Fibroblast of gingiva (primary cell): ENCODE results near the gene DPP4.
A peak's percentile ranks its signal among the peaks of the same experiment; 100 is the strongest.

Experiments used
- DNase-seq: peaks from one replicate; pipeline ENCODE4 v3.0.0-alpha.2; 2011; ENCODE audit warnings: low read depth

DPP4 gene

DNA sequence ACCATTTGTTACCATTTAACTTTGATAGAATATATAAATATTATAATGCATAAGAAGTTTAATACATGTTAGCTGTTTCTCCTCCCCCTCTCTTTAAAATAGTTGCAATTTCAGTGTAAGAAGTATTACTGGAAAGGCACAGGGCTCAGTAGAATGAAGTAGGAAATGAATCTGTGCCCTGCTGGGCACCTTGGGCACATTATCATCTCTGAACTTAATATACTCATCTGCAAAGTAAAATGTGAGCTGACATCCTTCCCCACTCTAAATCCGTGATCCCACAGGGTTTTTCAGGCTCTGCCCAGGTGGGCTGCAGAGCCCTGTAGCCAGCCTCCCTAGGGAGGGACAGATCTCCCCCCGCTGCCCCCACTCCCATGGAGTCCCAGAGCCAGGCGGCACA, 56.8 kb downstream of the DPP4 start:
- no peak for DNase-seq

- DNase-seq = no peak
These were observed 57.9 kb downstream of the DPP4 start for GRCh38 chr2:162016080-162016479.

GRCh38 chr2:162014751-162015150, 59.3 kb downstream of the DPP4 start:
- DNase-seq = peak; percentile 60

DNA sequence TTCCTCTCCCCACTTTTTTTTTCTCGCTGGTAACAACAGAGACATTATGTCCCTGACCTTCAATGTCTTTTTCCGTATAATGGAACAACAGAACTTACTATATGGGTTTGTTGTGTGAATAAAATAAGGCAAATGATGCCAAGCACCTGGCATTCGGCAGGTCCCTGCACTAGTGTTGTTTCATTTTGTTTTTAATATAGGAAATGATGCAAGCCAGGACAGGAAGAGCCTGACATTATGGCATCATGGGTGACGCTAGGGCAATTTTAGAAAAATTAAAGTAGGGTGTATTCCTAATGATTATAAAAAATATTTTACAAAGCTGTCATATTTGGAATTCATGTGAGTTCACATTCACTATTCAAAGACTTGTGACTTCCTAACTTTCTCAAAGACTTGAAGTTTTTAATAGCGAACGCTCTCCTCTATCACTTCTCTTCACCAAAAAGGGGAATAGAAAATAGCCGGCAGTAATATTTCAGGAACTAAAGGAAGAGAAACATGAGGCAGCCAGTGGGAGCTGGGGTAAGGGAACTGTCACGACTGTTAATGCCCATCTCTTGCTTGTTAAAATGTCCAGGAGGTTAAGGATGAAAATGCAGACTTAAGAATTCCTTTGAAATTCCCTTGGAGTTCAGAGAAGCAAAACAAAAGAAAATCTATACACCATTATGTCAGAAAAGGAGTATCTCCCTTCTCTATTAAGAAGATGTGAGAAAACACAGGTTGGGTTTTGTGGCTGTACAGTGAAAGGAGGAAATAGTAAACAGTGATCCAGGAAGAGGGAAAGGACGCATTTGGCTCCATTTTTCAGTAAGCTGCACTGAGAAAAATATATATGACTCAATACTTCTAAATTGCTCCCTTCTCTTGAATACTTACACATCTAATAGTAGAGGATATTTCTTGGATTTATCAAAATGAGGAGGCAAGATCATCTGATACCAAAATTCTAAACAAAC, 60.2 kb downstream of the DPP4 start:
- DNase-seq = no peak

- no peak for DNase-seq
These were observed 61.4 kb downstream of the DPP4 start for GRCh38 chr2:162012565-162013058.

DNA sequence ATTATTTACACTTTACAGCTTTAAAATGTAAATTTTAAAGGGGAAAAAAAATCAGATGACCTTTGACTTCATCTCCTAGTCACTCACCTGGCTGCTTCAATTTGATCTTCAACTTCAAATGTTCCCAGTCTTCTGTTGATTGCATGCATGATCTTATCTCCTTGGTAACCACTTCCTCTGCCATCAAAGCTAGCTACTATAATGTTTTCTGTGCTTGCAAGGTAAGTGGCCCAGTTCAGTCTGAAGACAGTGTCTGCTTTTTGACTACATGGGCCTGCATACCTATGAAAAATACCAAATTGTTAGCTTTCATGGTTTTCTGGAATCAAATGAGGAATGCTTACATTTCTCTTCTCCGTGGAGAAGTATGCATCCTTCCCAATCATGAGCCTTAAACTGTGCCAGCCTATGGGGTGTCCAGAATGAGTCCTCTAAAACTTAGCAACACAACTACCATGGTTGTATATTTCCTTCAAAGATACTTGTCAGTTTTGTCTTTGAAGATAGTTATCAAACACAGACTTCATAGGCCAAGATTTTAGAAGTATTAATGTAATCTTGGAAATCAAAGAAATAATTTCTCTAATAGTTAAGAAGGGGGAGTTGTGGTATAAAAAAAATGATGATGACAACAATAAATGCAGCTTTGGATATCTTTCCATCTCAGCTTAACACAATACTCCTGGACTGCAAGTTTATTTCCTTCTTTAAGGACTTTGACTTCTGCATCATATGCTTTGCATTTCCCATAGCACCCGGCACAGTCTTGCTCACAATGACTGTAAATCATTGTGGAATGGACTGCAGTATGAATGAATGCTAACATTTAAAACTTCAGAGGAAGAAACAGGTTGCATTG, 62.1 kb downstream of the DPP4 start:
- no peak for DNase-seq

DNA sequence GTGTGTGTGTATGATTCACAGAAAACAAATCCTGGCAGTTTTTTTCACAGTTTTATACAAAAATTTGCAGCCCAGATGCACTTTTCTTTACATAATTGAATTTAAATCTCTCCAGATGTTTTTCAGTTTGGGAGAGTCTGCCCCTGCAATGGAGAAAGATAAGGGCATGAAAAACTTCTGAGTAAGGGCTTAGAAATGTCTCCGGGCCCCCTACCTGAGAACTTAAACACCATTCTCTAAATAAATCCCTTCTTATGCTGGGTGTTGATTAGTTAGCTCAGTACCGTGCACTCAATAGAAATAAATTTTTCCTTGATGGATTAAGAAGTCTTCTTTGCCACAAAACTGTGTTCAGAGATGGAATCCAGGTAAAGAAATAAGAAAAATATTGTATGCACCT, 64.5 kb downstream of the DPP4 start:
- DNase-seq = no peak

DNA sequence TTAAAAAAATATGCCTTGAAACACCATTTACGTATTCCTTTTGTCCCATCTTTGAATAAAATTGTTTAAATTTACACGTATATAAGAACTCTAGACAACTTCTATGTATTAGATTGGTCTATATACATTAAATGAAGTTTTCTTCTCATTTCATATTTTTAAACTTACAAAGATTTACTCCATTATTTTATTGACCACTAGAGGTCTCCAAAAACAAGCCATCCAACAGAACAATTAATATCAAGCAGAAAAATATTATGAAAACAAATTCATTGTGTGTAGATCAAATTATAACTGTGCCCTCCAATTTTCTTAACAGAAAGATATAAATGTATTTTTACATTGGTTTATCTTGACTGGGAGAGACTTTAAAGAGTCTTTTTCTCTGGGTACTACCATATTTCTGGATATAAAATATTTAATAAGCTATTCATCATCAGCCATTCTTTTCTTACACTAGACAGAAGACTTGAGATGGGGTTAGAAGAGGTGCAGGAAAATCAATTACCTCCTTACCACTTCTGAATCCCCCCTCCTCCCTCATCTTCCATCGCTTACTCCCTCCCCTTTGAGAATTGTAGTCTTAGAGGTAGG, 66.5 kb downstream of the DPP4 start:
- no peak for DNase-seq

GRCh38 chr2:162006337-162006736, 67.7 kb downstream of the DPP4 start:
- no peak for DNase-seq

GRCh38 chr2:162004031-162004430, 70.0 kb downstream of the DPP4 start:
- no peak for DNase-seq

- no peak for DNase-seq
These were observed 71.3 kb downstream of the DPP4 start for GRCh38 chr2:162002623-162003235.

- peak; percentile 46 for DNase-seq
These were observed 73.6 kb downstream of the DPP4 start for GRCh38 chr2:162000431-162000830.

DNA sequence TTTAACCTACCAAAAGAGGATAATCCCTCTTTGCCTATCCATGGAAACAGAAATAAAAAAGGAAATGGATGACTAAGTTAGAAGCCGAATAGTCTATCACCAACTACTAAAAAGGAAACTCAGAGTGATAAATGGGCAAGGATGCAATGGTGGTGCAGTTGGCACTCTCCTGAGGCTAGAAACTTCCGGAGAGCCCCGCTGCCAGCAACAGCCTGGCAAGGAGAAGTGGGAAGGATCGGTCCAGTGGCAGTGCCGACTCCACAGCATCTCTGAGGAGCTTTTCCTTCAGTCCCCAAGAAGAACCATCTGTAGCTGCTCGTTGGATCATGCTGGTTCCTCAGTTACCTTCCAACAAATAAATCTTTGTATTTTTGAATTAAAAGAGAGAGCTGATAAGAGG, 74.7 kb downstream of the DPP4 start:
- no peak for DNase-seq

- no peak for DNase-seq
These were observed 75.2 kb downstream of the DPP4 start for GRCh38 chr2:161998857-161999256.

DNA sequence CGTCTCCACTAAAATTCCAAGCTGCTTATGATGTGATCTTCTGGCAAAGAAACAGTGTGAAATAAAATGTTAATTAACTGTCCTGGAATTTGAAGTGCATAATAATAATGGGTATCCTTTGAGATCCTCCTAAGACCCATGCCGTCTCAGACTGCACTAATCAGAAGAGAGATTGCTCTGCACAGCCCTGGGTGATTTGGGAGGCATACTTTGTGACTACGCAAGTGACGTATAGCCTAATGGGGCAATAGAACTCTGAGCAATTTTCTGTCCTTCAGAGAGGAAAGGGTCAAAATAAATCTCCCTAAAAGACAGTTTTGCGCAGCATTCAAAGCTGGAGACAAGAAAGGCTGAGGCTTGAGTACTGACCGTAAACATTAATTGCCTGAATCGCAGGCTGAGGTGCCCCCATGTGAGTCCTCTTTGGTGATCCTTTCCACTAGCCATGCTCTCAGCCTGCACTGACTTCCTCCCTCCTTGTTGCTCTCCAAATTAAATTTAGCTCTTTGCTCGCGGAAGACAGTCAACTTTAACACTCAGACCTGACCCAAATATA, 76.0 kb downstream of the DPP4 start:
- DNase-seq = no peak

GRCh38 chr2:161995553-161996016, 78.4 kb downstream of the DPP4 start:
- DNase-seq = no peak

DNA sequence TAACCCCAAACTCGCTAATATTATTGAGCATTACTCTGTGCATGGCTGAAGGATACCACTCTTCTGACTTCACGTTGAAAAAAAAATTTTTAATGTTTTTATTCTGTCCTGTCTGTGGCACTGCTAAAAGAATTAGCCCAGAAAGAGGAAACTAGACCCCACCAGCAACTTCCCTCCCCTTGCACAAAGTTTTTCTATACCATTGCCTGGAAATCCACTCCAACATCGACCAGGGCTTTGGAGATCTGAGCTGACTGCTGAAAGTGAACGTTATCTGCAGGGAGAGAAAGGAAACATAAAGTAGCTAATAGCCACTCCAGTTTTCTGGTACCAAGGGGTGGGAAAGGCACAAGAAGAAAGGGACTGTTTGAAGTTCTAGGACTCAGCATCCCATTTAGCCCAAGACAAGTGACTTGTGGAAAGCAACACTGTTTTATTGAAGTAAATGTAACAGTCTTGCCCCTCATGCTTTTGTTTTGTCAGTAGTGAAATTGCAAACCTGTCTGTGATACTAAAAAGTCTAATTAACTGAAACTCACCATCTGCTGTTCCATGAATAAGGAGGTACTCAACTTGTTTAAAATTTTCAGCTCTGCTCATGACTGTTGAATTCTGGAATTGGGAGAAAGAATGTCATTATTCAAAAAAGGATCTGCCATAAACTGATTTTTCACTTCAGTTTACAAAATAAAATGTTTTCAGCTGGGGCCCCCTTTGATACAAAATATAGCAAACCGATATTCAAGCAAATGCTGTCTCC, 79.1 kb downstream of the DPP4 start:
- DNase-seq = no peak

DNA sequence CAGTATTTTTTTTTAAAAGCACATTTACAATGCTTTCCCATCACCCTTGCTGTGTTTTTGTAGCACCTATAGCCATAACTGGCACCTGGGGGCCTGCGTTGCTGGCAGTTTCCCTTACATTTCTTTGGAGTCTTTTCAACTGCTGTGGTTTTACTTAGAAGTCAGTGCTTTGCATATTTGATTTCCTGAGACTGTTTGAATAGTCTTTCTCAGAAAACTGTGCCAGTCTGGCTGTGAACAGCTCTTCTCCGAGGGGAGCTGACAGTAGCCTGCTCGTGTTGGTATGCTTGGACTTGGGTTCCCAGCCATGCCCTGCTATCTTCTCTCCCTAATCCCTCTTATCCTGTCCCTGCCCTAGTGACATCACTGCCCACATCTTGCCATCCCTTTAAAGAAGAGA, 81.5 kb downstream of the DPP4 start:
- DNase-seq = no peak

- DNase-seq = peak; percentile 31
These were observed 82.0 kb downstream of the DPP4 start for GRCh38 chr2:161991991-161992390.

- peak; percentile 73 for DNase-seq
These were observed 83.3 kb downstream of the DPP4 start for GRCh38 chr2:161990741-161991140.

DNA sequence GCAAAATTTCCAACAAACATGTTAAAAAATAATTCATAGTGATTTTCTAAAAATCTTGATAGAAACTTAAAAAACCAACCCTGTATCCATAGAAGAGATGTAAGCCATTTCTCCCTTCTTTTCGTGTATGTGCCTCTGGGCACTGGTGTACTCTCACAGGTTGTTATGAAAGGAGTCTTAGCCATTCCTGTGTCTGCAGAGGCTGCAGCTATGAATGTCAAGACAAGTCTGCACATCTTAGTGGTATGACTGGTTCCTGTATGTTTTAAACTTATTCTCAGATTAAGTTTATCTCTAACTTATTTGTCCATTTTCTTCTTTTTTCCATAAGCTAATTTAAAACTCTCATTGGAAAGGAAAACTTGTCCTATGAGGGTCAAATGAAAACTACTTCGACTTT, 84.0 kb downstream of the DPP4 start:
- DNase-seq = no peak
